ENCODE measurements around the gene REEP6.

- TF ChIP-seq, protein P1, sequence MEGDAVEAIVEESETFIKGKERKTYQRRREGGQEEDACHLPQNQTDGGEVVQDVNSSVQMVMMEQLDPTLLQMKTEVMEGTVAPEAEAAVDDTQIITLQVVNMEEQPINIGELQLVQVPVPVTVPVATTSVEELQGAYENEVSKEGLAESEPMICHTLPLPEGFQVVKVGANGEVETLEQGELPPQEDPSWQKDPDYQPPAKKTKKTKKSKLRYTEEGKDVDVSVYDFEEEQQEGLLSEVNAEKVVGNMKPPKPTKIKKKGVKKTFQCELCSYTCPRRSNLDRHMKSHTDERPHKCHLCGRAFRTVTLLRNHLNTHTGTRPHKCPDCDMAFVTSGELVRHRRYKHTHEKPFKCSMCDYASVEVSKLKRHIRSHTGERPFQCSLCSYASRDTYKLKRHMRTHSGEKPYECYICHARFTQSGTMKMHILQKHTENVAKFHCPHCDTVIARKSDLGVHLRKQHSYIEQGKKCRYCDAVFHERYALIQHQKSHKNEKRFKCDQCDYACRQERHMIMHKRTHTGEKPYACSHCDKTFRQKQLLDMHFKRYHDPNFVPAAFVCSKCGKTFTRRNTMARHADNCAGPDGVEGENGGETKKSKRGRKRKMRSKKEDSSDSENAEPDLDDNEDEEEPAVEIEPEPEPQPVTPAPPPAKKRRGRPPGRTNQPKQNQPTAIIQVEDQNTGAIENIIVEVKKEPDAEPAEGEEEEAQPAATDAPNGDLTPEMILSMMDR (IDR thresholded peaks at IDR 0.05) = no peak
- TF ChIP-seq POLR2A (IDR thresholded peaks at IDR 0.05) = no peak
Observed at GRCh38 chr19:1441677-1442438, 49.1 kb upstream of the REEP6 start.

All from adrenal gland (tissue), 5 donors.